ENCODE results near the gene CDK14. TPM values are rescaled to one million over a fixed set of nuclear protein-coding genes. Genes with fewer than 3 reads are reported as not detected.

Gene CDK14
- polyA plus RNA-seq, 1 donor from 2014 or later: 25.1 TPM

DNA sequence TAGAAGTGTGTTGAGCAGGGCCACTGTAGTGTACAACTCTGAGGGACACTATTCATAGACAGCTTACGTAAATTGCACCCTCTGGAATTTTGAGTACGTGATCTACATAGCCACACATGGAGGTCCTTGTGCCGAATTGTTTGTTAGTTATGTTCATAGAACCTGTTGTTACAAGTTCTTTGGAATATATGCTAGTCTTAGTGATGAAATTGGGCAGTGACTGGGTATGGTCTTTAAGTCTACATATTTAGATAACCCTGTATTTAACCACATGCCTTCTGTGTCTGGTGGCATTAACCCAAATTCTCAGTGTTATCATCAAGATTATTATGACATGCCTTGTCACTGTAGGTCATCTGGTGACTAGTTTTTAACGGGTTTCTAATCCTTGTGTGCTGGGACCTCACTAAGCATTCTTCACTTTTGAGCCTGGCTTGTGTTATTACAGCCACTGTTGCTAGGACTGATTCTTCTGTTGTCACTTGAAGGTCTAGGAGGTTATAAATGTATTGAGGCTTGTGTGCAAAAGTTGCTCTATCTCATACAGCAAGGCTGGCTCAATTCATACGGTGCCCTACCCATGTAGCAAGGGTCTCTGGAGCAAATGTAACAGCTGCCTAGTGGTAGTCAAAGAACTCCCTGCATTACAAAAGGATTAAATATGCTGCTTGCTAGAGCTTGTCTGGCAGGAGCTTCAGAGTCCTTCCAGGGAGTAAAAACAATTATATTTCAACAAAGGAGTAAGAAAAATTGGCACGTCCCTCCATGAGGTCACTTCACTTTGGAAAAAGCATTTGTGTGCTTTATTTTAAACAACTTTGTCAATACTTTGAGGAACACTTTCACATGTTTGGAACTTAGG lies 65.4 kb downstream of the CDK14 start:
- H3K4me3 ChIP-seq (ENCODE audit: low read length): no peak overlapping the region
- H3K9me3 ChIP-seq (ENCODE audit: low read length): no peaks in the 10 kb centered on the region
- H3K27ac ChIP-seq (ENCODE audit: low read length): no peak overlapping the region
- no peaks in the 10 kb centered on the region for H3K9me2 ChIP-seq (ENCODE audit: insufficient read depth, low read length)
- H3K79me2 ChIP-seq (replicated peaks; ENCODE audit: insufficient read depth, low read length): peaks cover 12% of the 10 kb centered on the region
- H3F3A ChIP-seq (ENCODE audit: insufficient read depth, low read length, poor library complexity, severe bottlenecking): no peaks in the 10 kb centered on the region
- H3K27me3 ChIP-seq (ENCODE audit: insufficient read depth, low read depth, low read length): no peaks in the 10 kb centered on the region
- H3K9ac ChIP-seq (ENCODE audit: low read length): no peak overlapping the region
- H4K20me1 ChIP-seq (ENCODE audit: insufficient read depth): no peaks in the 10 kb centered on the region
- no peak overlapping the region for H2AFZ ChIP-seq (ENCODE audit: low read depth, low read length)
- H3K36me3 ChIP-seq (ENCODE audit: insufficient read depth, low read length): peaks cover 4% of the 10 kb centered on the region
- TF ChIP-seq, protein P1, sequence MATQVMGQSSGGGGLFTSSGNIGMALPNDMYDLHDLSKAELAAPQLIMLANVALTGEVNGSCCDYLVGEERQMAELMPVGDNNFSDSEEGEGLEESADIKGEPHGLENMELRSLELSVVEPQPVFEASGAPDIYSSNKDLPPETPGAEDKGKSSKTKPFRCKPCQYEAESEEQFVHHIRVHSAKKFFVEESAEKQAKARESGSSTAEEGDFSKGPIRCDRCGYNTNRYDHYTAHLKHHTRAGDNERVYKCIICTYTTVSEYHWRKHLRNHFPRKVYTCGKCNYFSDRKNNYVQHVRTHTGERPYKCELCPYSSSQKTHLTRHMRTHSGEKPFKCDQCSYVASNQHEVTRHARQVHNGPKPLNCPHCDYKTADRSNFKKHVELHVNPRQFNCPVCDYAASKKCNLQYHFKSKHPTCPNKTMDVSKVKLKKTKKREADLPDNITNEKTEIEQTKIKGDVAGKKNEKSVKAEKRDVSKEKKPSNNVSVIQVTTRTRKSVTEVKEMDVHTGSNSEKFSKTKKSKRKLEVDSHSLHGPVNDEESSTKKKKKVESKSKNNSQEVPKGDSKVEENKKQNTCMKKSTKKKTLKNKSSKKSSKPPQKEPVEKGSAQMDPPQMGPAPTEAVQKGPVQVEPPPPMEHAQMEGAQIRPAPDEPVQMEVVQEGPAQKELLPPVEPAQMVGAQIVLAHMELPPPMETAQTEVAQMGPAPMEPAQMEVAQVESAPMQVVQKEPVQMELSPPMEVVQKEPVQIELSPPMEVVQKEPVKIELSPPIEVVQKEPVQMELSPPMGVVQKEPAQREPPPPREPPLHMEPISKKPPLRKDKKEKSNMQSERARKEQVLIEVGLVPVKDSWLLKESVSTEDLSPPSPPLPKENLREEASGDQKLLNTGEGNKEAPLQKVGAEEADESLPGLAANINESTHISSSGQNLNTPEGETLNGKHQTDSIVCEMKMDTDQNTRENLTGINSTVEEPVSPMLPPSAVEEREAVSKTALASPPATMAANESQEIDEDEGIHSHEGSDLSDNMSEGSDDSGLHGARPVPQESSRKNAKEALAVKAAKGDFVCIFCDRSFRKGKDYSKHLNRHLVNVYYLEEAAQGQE (IDR thresholded peaks at IDR 0.05; ENCODE audit: borderline replicate concordance): no peak
- TF ChIP-seq, protein P2, sequence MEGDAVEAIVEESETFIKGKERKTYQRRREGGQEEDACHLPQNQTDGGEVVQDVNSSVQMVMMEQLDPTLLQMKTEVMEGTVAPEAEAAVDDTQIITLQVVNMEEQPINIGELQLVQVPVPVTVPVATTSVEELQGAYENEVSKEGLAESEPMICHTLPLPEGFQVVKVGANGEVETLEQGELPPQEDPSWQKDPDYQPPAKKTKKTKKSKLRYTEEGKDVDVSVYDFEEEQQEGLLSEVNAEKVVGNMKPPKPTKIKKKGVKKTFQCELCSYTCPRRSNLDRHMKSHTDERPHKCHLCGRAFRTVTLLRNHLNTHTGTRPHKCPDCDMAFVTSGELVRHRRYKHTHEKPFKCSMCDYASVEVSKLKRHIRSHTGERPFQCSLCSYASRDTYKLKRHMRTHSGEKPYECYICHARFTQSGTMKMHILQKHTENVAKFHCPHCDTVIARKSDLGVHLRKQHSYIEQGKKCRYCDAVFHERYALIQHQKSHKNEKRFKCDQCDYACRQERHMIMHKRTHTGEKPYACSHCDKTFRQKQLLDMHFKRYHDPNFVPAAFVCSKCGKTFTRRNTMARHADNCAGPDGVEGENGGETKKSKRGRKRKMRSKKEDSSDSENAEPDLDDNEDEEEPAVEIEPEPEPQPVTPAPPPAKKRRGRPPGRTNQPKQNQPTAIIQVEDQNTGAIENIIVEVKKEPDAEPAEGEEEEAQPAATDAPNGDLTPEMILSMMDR (IDR thresholded peaks at IDR 0.05; ENCODE audit: poor library complexity, severe bottlenecking): no peak
- TF ChIP-seq EP300 (conservative IDR thresholded peaks at IDR 0.05; ENCODE audit: poor library complexity, severe bottlenecking): no peak
- no peak for TF ChIP-seq MXI1 (conservative IDR thresholded peaks at IDR 0.05; ENCODE audit: poor library complexity, severe bottlenecking)
- no peak for TF ChIP-seq RAD21 (conservative IDR thresholded peaks at IDR 0.05)
- TF ChIP-seq EZH2 (IDR thresholded peaks at IDR 0.05; ENCODE audit: borderline replicate concordance, insufficient read depth, low read length, poor library complexity, severe bottlenecking): no peak
- no peak for TF ChIP-seq POLR2AphosphoS5 (IDR thresholded peaks at IDR 0.05)
- no peak for TF ChIP-seq SMC3 (conservative IDR thresholded peaks at IDR 0.05; ENCODE audit: poor library complexity)
- TF ChIP-seq TAF1 (IDR thresholded peaks at IDR 0.05; ENCODE audit: low read depth): no peak
- no peak overlapping the region for H3K4me2 ChIP-seq (ENCODE audit: low read length)

DNA sequence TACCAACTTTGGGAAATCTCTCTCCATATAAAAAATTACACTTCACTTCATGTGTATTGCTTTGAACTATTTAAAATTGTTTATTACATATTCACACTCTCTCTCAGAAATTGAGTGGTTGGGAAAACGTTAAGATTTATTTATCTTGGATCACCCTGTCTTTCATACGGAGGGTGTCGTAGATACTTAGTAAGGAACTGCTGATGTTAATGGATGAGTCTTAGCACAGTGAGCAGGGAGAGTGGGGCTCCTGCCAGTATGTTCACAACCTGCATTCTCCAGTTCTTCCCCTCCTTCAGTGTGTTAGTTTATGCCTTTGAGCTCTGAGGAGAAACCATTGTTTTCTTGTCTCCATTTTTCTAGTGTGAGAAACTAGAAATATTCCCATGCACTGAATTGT lies 67.1 kb downstream of the CDK14 start:
- Histone ChIP-seq H2AFZ (ENCODE audit: low read depth, low read length) (no peak overlapping the region), H3K4me3 (ENCODE audit: low read length) (no peak overlapping the region), H3F3A (ENCODE audit: insufficient read depth, low read length, poor library complexity, severe bottlenecking) (no peaks in the 10 kb centered on the region), H3K79me2 (replicated peaks; ENCODE audit: insufficient read depth, low read length) (peaks cover 9% of the 10 kb centered on the region), H3K36me3 (ENCODE audit: insufficient read depth, low read length) (peaks cover 2% of the 10 kb centered on the region), H4K20me1 (ENCODE audit: insufficient read depth) (no peaks in the 10 kb centered on the region), H3K9me2 (ENCODE audit: insufficient read depth, low read length) (no peaks in the 10 kb centered on the region), H3K9ac (ENCODE audit: low read length) (no peak overlapping the region), H3K9me3 (ENCODE audit: low read length) (no peaks in the 10 kb centered on the region), H3K4me2 (ENCODE audit: low read length) (no peak overlapping the region), H3K27me3 (ENCODE audit: insufficient read depth, low read depth, low read length) (no peaks in the 10 kb centered on the region), H3K27ac (ENCODE audit: low read length) (no peak overlapping the region)
- TF ChIP-seq TAF1 (IDR thresholded peaks at IDR 0.05; ENCODE audit: low read depth) (no peak), SMC3 (conservative IDR thresholded peaks at IDR 0.05; ENCODE audit: poor library complexity) (no peak), EP300 (conservative IDR thresholded peaks at IDR 0.05; ENCODE audit: poor library complexity, severe bottlenecking) (no peak), POLR2AphosphoS5 (IDR thresholded peaks at IDR 0.05) (no peak)
- TF ChIP-seq, protein P1 (IDR thresholded peaks at IDR 0.05; ENCODE audit: borderline replicate concordance): no peak
- TF ChIP-seq, protein P2 (IDR thresholded peaks at IDR 0.05; ENCODE audit: poor library complexity, severe bottlenecking): no peak
